Measurements from ENCODE around the gene CBX1.

GRCh38 chr17:48023400-48024148 lies 77.7 kb downstream of the CBX1 start:
- TF ChIP-seq CTCF (IDR thresholded peaks at IDR 0.05) (peak; percentile 63), SIN3A (IDR thresholded peaks at IDR 0.05; ENCODE audit: borderline replicate concordance, insufficient read depth, low read depth, low read length) (0 out of 2 replicates have a peak, but pooled peaks have one; percentile 63), POLR2AphosphoS5 (IDR thresholded peaks at IDR 0.05; ENCODE audit: low read depth, low read length) (no peak), TCF7L2 (IDR thresholded peaks at IDR 0.05; ENCODE audit: low read depth, low read length) (peak; percentile 72)
